Measurements from ENCODE around the gene ZNF497. TPM values are rescaled to one million over a fixed set of nuclear protein-coding genes. Genes with fewer than 3 reads are reported as not detected.

ZNF497 gene
- polyA plus RNA-seq, 4 donors: 2.9 to 6.5 (median 3.8) TPM

DNA sequence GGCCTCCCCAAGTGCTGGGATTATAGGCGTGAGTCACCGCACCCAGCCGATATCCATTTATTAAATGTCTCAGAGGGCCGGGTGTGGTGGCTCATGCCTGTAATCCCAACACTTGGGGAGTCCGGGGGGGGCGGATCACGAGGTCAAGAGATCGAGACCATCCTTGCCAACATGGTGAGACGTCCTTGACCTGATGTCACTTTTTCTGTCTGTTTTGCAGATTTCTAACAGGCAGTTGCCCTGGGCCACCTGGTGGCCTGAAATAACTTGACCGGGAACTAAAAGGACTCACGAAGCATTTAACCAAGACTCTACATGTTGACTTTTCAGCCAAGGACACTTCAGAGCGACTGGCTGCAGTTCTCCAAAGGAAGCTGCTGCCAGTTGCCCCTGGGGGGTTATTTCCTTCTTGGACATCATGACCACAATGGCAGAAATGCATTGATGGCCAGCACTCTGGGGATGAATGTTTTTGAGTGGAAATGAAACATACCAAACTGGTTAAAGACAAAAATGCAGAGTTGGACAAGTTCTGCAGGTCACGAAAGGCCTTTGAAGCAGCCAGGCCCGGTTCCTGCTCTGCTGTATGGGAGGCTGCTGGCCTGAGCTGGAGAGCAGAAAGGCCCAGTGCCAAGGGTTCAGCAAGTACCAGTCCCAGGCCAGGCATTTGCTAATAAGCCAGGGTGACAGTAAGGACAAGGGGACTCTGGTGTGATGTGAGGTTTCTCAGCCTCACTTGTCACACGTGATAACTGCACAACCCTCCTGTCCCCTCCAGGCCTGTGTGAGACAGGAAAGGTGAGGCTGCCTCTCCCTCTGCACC lies 10.0 kb upstream of the ZNF497 start:
- no peak for DNase-seq (ENCODE audit: low read depth in 4 of 4, low spot score in 3 of 4)

DNA sequence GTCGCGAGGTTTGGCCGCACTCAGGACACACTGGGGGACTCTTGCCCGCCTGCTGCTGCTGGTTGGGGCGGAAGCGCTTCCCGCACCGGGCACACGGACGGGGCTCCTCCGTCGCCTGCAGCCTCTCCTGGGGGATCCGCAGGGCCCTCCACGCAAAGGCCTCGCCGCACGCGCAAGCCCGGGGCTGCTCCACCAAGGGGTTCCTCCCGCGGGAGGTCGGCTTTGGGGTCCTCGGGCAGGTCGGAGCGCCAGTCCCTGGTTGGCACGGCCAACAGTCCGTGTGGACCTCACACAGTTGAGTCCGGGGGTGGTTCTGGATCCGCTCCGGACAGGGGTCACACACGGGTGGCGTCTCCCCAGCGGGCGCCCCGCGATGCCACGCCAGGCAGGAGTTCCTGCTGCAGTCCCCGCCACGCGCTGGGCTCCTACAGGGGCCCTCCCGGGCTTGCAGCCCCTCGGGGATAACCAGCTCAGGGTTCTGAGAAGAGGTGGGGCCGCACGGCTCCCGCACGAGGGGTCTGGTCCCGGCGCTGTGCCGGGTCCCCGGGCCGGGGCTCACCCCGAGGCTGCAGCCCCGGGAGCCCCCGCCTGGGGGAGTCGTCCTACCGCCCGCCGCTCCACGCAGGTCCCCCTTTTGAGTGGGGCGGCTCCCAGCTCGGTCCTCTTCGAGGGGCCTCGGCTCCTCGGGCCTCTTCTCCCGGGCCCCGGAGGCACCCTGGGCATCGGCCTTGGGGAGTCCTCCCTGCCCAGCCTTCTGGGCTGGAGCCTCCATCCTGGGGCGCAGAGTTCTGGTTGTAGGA lies 6.2 kb upstream of the ZNF497 start:
- DNase-seq (ENCODE audit: low read depth in 4 of 4, low spot score in 3 of 4): no peak

DNA sequence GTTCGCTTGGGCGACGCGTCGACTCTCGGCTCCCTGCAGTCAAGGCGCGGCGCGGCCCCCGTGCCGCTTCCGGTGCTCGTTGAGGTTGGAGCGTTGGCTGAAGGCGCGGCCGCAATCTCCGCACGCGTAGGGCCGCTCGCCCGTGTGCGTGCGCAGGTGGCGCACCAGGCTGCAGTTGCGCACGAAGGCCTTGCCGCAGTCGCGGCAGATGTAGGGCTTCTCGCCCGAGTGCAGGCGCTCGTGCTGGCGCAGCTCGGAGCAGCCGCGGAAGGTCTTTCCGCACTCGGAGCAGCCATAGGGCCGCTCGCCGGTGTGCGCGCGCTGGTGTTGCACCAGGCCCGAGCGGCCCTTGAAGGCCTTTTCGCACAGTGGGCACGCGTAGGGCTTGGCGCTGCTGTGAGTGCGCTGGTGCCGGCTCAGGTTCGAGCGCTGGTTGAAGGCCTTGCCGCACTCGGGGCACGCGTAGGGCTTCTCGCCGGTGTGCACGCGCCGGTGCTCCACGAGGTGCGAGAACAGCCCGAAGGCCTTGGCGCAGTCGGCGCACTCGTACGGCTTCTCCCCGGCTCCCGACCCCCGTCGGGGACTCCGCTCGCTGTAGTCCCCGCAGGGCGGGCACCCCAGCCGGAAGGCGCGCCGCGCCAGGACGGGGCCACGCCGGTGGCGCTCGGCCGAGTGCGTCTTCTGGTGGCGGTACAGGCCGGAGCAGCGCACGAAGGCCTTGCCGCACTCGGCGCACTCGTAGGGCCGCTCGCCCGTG lies 5.3 kb upstream of the ZNF497 start:
- no peak for DNase-seq (ENCODE audit: low read depth in 4 of 4, low spot score in 3 of 4)

DNA sequence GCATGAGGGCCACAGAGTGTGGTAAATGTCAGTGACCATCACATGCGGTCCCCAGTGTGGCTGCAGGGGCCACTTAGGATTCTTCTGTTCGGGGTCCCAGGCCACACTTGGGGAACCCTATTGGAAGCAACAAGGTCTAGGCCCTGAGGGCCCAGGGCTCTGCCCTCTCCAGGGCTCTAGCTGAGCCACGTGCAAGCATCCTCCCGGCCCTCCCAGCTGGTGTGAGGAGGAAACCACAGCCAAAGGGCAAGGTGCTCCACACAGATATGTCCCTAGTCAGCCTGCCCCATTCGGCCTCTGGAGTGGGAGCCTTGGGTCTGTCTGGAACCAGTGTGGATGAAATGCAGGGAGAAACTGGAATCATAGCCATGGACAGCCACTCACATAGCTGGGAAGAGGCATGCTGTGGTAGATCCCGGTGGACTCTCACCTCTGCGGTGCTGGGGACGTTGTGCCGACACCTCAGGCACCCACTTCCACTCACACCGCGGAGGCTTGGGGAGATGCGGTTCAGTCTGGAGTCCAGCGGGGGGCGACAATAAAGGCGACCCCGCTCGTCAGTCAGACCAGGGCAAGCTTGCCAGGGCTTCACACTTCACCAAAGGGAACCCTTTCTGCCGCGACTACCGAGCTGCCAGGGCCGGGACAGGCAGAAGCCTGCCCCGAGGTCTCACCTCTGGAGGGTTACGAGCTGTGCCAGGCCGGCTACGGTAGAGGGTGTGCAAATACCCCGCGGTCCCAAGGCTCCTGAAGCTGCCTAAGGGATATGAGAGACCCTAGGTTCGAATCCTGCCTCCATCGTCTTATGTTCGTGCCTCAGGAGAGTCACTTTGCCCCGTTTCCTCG lies 4.3 kb upstream of the ZNF497 start:
- DNase-seq (ENCODE audit: low read depth in 4 of 4, low spot score in 3 of 4): no peak

DNA sequence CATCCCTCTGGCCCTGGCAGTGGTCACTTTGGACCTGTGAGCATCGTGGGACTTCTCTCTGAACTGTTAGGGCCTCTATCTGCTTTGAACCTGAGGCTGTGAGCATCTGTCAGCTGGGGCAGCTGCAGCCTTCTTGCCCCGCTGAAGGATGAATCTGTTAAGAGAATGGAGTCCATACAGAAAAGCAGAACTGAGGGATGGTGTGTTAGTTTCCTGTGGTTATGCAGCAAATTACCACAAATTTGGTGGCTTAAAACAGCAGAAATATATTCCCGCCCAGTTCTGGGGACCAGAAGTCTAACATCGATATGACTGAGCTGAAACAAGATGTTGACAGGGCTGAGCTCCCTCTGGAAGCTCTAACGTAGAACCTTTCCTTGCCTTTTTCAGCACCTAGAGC lies 1.6 kb upstream of the ZNF497 start:
- no peak for DNase-seq (ENCODE audit: low read depth in 4 of 4, low spot score in 3 of 4)

DNA sequence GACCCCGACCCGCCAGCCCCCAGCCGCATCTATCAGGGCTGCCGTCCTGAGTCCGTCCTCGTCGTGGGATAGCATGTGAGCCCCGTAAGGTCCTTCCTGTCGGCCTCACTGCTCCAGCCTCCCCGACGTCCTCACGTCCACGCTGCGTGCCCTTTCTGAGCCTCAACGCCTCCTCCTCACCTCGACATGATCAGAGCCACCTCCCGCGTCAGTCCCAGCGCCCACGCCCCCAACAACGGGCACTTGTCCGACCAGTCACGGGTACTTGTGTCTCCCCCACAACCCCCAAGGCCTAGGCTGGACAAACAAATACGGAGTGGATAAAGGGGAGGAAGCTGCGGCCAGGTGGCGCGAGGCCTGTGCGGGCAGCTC lies 665 bp downstream of the ZNF497 start:
- DNase-seq (ENCODE audit: low read depth in 4 of 4, low spot score in 3 of 4): peak in 1 of 4 donors; percentile 38

DNA sequence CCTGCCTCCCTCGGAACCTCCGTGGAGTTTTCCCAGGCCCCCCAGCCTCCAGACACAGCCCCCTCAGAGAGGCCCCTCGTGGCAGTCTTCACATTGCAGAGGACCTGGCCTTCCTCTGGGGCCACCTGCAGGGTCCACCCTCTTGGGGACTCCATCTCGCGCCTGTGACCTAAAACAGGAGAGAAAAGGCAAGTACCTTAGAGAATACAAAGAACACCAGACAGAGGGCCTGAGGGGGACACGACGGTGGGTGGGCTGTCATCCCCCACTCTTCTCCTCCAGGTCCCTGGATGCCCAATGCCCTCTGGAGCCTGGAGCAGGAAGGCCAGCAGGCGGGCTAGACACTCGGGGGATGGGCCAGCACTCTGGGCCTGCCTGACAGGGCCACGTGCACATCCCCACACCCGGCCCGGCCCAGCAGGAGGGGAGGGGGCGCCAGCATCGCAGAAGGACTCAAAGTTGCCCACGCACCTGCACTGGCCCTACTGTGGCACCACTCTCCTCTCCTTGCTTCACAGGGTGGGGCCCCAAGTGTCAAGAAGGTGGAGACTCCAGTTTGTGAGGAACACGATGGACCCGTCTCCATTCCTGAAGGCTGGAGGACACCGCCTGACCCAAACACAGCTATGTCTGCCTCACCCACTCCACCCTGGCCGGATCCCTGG lies 4.9 kb downstream of the ZNF497 start:
- DNase-seq (ENCODE audit: low read depth in 4 of 4, low spot score in 3 of 4): no peak

DNA sequence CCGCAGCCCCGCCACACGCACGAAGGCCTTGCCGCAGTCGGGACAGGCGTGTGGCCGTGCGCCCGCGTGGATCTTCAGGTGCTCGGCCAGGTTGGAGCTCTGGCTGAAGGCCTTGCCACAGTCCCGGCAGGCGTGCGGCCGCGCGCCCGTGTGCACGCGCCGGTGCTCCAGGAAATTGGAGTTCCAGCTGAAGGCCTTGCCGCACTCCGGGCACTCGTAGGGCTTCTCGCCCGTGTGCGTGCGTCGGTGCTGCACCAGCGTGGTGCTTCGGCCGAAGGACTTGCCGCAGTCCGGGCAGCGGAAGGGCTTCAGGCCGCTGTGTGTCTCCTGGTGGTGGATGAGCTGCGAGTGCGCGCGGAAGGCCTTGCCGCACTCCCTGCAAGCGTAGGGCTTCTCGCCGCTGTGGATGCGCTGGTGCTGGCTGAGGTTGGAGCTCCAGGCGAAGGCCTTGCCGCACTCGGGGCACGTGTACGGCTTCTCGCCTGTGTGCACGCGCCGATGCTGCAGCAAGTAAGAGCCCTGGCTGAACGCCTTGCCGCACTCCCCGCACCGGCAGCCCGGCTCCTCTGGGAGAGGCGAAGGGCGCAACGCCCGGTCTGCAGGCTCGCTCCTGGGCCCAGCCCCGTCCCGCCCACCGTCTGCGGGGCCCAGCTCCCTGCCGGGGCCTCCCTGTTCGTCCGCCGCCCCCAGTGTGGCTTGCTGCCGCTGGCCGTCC lies 5.6 kb downstream of the ZNF497 start:
- no peak for DNase-seq (ENCODE audit: low read depth in 4 of 4, low spot score in 3 of 4)

DNA sequence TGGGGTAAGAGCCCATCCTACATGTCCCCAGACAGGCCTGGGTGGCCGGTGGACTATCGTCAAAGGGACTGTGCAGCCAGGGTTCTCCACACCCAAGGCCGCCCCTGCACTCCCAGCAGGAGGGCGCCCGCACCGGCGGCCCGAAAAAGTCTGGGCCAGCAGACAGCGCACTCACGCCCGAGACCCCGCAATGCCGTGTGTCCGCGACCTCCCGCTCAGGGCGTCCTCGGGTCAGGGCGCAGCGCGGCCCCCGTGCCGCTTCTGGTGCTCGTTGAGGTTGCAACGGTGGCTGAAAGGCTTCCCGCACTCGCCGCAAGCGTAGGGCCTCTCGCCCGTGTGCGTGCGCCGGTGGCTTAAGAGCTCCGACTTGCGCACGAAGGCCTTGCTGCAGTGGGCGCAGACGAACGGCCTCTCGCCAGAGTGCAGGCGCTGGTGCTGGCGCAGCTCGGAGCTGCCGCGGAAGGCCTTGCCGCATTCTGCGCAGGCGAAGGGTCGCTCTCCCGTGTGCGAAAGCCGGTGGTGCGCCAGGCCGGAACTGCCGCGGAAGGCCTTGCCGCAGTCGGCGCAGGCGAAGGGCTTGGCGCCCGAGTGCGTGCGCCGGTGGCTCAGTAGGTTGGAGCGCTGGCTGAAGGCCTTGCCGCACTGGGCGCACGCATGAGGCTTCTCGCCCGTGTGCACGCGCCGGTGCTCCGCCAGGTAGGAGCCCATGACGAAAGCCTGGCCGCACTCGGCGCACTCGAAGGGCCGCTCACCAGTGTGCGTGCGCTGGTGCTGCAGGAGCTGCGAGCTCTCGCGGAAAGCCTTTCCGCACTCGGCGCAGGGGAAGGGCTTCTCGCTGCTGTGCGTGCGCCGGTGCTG lies 6.4 kb downstream of the ZNF497 start:
- peak in 1 of 4 donors; percentile 47 for DNase-seq (ENCODE audit: low read depth in 4 of 4, low spot score in 3 of 4)

DNA sequence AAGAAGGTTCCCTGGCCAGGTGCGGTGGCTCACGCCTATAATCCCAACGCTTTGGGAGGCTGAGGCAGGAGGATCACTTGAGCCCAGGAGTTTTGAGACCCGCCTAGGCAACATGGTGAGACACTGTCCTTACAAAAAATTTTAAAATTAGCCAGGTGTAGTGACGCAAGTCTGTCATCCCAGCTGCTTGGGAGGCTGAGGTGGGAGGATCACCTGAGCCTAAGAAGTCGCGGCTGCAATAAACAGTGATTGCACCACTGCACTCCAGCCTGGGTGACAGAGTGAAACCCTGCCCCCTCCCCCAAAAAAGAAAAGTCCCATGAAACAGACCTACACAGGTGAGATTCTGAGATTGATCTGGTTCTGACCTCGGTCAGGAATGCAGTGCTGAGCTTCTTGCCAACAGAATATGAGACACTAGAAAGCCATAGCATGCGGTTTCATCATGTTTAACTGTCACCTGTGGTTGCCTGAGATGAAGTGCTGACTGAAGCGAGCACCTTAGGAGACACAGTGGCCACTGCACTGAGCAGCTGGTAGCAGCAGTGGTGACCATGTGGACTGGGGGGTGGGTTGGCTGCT lies 7.2 kb downstream of the ZNF497 start:
- DNase-seq (ENCODE audit: low read depth in 4 of 4, low spot score in 3 of 4): no peak

DNA sequence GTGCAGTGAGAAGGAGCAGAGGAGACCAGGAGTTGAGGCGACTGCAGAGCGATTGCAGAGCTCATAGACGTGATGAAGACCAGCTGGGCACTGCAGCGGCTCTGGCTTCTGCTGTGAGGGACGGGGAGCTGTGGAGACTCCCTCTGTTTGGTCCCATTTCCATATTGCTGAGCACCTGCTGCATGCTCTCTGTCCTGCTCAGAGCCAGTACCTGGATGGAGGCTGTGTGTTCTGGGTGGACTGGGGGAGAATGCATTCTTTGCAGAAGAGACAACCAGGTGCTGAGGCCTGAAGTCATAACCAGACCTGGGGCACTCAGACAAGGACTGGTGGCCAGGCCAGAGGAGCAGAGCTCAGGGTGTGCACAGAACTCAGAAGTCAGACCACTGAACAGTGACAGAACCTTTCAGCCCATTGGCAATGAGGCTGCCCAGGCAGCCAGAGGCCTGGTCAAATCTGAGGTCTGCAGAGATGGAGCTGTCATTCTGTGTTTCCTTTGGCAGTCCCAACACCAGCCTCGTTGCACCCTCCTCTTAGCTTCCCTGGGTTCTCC lies 8.0 kb downstream of the ZNF497 start:
- DNase-seq (ENCODE audit: low read depth in 4 of 4, low spot score in 3 of 4): no peak

DNA sequence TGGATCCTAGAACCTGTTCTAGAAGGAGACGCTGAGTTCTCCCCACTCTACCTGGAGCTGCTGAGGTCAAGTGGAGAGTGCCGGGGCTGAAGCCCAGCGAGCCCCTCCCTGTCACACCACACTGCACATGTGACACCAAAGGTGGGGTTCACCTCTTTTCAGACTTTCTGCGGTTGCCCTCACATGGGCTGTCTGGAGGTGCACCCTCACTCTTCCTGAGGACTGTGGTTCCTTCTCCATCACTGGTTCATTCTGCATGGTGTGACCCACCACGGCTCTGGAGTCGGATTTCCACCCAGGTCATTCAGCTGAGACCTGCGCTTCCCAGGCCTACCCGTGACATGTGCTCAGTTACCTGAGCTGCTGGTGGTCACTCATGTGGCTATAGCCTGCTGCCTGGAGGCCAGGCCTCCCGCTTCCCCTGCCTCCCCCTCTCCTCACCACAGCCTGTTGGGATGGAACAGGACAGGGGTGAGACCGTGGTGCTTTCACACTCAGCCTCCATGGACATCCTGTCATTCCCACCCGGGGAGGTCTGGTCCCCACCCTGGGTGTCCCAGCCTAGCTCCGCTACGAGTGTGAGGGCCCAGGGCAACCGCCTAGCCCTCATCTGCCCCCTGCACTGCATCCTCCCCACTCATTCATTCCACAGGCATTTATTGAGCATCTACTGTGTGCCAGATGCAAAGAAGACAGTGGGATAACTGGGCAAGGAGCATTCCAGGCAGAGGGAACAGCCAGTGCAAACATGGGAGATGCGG lies 8.7 kb downstream of the ZNF497 start:
- no peak for DNase-seq (ENCODE audit: low read depth in 4 of 4, low spot score in 3 of 4)

DNA sequence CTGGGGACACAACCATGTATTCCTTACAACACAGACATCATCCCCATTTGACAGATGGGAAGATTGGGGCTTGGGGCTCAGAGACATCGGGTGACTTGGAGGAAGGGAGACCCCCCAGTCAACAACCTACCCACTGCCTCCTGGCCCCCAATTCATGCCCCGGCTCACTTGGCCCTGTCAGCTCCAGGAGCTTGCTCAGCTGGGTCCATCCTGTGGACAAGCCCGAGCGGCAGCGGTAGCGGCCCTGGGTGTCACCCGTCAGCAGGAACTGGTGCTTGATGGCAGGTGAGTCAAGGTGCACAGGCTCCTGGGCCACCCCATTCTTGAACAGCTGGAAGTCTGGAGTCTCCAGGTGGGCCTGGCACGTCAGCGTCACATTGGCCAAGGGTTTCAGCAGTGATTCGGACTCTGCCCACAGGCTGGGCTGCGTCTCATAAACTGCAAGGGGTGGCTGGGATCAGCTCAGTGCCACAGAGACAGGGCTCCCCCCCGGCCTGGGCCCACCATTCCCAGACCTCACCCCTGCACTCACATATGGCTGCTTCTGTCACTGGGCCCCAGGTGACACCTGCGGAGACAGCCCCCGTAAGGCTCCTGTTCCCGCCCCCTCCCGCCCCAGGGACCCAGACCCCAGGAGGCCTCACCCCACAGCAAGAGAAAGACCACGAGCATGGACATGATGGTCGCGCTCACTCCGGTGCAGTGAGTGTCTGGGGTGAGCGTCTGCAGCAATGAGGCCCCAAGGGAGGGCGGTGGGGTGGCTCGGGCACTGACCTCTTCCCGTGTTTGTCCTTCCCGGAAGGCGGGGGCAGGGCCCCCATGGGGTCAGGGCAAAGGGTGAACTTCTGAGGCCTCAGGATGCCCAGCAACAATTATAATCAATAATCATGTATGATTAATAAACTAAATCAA lies 9.5 kb downstream of the ZNF497 start, which contains the start of gene A1BG:
Gene A1BG (minus strand): TSS at position 733 of the 912 bp plus-strand sequence. CDS start 55 bp downstream, at position 678.
- no peak for DNase-seq (ENCODE audit: low read depth in 4 of 4, low spot score in 3 of 4)

DNA sequence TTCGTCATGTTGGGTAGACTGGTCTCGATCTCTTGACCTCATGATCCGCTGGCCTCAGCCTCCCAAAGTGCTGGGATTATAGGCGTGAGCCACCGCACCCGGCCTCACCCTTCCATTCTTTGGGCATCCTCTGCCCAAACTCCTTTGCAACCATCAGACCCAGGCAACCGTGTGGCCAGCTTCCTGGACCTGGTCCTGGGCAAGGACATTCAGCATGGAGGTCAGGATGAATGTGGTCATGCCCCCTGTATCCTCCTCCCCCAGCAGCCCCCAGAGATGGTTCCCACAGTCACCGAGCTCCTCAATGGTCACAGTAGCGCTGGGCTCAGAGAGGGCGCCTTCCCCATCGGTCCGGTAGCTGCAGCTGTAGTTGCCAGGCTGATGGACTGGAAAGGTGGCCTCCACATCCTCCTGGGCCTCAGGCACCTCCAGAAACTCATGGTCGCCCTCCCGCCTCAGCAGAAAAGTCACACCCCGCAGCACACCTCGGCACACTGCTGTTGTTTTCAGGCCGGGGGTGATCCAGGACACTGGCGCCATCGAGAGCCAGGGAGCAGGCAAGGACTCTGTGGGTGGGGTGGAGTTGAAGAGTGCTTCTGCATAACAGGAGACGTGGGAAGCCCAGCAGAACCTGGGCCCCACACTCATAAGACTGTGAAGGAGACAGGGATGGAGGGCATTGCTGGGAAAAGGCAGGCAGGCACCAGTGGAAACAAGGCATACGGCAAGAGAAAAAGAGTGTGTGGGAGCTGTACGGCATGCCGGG lies 10.4 kb downstream of the ZNF497 start:
- DNase-seq (ENCODE audit: low read depth in 4 of 4, low spot score in 3 of 4): no peak

DNA sequence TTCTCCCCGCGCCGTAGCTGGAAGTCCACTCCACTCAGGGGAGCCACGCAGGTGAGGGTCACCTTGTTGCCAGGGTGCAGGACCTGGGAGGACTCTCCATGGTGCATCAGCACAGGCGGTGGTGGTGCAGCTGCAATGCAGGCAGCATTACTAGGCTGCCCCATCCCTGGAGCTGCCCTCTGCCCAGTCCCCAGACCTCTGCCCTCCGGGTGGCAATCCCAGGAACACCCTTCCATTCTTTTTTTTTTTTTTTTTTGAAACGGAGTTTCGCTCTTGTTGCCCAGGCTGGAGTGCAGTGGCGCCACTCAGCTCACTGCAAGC lies 11.0 kb downstream of the ZNF497 start:
- no peak for DNase-seq (ENCODE audit: low read depth in 4 of 4, low spot score in 3 of 4)

Data from left renal pelvis (tissue), 4 donors.